ENCODE results near the gene CTPS1. TPM values are rescaled to one million over a fixed set of nuclear protein-coding genes. Genes with fewer than 3 reads are reported as not detected.
A peak's percentile ranks its signal among the peaks of the same experiment; 100 is the strongest.

CTPS1 gene
- total RNA-seq, 1 donor from 2014 or later, result 91.4 TPM

DNA sequence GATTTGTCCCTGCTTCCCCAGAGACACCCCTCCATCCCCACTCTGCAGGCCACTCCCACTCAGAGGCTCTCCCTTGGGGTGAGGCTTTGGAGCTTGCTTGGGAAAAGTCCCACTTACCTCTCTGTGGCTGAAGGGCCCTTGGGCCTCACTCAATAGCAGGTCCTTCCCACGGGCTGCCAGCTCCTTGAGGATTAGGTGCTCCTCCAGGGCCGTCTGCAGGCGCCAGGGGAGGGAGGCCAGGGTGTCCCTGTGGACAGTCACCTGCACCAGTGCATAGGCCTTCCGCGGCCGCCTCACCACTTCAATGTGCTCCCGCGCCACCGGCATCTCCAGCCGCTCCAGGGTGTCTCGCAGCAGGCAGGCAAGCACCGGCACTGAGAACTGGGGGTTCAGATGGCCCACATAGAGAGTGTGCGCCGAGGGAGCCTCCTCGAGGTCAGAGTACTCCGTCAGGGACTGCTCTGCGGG is 40.6 kb downstream of the CTPS1 start:
- Mint-ChIP-seq H3K4me1 (ENCODE audit: low read depth, unreplicated experiment) (peaks cover 5% of the 10 kb centered on the region), H3K27me3 (ENCODE audit: low read depth, unreplicated experiment) (no peaks in the 10 kb centered on the region), H3K4me3 (ENCODE audit: unreplicated experiment) (no peak overlapping the region), H3K36me3 (ENCODE audit: low read depth, unreplicated experiment) (peaks cover 5% of the 10 kb centered on the region), H3K27ac (ENCODE audit: unreplicated experiment) (no peak overlapping the region), H3K9me3 (ENCODE audit: unreplicated experiment) (no peaks in the 10 kb centered on the region)
- no peak for DNase-seq (ENCODE audit: low read depth)
- no peak overlapping the region for H3K4me3 ChIP-seq (ENCODE audit: insufficient read depth, low read depth, low read length)
- no peak overlapping the region for H2AFZ ChIP-seq (ENCODE audit: low read depth, low read length)
- H3K27me3 ChIP-seq (ENCODE audit: insufficient read depth, low read length), result no peaks in the 10 kb centered on the region
- peaks cover 17% of the 10 kb centered on the region for H4K20me1 ChIP-seq (ENCODE audit: insufficient read depth, low read length)
- no peaks in the 10 kb centered on the region for H3K4me1 ChIP-seq (ENCODE audit: insufficient read depth, low read length)
- peaks cover 2% of the 10 kb centered on the region for H3K36me3 ChIP-seq (ENCODE audit: insufficient read depth, low read length)
- H3K9ac ChIP-seq (ENCODE audit: low read length), result no peak overlapping the region
- no peak overlapping the region for H3K27ac ChIP-seq (ENCODE audit: low read depth, low read length)
- H3K9me3 ChIP-seq (ENCODE audit: insufficient read depth, low read depth, low read length), result no peaks in the 10 kb centered on the region
- no peak overlapping the region for H3K4me2 ChIP-seq (ENCODE audit: low read length)
- FAIRE-seq, result no peak
- TF ChIP-seq, protein P1, sequence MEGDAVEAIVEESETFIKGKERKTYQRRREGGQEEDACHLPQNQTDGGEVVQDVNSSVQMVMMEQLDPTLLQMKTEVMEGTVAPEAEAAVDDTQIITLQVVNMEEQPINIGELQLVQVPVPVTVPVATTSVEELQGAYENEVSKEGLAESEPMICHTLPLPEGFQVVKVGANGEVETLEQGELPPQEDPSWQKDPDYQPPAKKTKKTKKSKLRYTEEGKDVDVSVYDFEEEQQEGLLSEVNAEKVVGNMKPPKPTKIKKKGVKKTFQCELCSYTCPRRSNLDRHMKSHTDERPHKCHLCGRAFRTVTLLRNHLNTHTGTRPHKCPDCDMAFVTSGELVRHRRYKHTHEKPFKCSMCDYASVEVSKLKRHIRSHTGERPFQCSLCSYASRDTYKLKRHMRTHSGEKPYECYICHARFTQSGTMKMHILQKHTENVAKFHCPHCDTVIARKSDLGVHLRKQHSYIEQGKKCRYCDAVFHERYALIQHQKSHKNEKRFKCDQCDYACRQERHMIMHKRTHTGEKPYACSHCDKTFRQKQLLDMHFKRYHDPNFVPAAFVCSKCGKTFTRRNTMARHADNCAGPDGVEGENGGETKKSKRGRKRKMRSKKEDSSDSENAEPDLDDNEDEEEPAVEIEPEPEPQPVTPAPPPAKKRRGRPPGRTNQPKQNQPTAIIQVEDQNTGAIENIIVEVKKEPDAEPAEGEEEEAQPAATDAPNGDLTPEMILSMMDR (IDR thresholded peaks at IDR 0.05; ENCODE audit: insufficient read depth, low read depth, low read length), result no peak
- TF ChIP-seq EZH2 (IDR thresholded peaks at IDR 0.05; ENCODE audit: insufficient read depth, low read length), result no peak
- H3K79me2 ChIP-seq (ENCODE audit: insufficient read depth, low read length), result no peaks in the 10 kb centered on the region

DNA sequence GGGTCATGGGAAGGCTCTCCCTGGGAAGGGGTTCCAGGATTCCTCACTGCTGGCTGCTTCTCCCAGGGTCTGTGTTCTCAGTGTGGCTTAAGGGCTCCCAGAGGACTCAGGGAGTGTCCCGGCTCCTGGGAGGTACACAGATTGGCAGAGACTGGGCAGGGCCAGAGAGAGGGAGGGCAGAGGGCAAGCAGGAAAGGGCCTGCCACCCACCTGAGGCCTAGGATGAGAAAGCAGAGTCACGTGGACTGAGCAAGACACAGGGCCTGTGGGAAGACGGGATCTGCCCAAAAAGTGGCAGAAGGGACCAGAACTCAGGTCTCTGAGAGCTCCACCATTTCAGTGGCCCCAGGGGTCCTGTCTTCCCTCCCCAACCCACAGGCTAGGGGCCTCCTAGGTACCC is 41.2 kb downstream of the CTPS1 start:
- H3K27ac Mint-ChIP-seq (ENCODE audit: unreplicated experiment), result no peak overlapping the region
- no peak for FAIRE-seq
- Histone ChIP-seq H3K9me3 (ENCODE audit: insufficient read depth, low read depth, low read length) (no peaks in the 10 kb centered on the region), H3K27ac (ENCODE audit: low read depth, low read length) (no peak overlapping the region), H2AFZ (ENCODE audit: low read depth, low read length) (no peak overlapping the region), H3K36me3 (ENCODE audit: insufficient read depth, low read length) (peaks cover under 1% of the 10 kb centered on the region), H3K79me2 (ENCODE audit: insufficient read depth, low read length) (no peaks in the 10 kb centered on the region), H3K4me3 (ENCODE audit: insufficient read depth, low read depth, low read length) (no peak overlapping the region), H3K27me3 (ENCODE audit: insufficient read depth, low read length) (no peaks in the 10 kb centered on the region), H3K9ac (ENCODE audit: low read length) (no peak overlapping the region), H3K4me2 (ENCODE audit: low read length) (no peak overlapping the region), H4K20me1 (ENCODE audit: insufficient read depth, low read length) (peaks cover 16% of the 10 kb centered on the region), H3K4me1 (ENCODE audit: insufficient read depth, low read length) (no peaks in the 10 kb centered on the region)
- H3K9me3 Mint-ChIP-seq (ENCODE audit: unreplicated experiment), result no peaks in the 10 kb centered on the region
- TF ChIP-seq, protein P1 (IDR thresholded peaks at IDR 0.05; ENCODE audit: insufficient read depth, low read depth, low read length), result no peak
- no peak for TF ChIP-seq EZH2 (IDR thresholded peaks at IDR 0.05; ENCODE audit: insufficient read depth, low read length)
- peaks cover 9% of the 10 kb centered on the region for H3K36me3 Mint-ChIP-seq (ENCODE audit: low read depth, unreplicated experiment)
- H3K4me3 Mint-ChIP-seq (ENCODE audit: unreplicated experiment), result no peak overlapping the region
- DNase-seq (ENCODE audit: low read depth), result no peak
- H3K4me1 Mint-ChIP-seq (ENCODE audit: low read depth, unreplicated experiment), result peaks cover 5% of the 10 kb centered on the region
- no peaks in the 10 kb centered on the region for H3K27me3 Mint-ChIP-seq (ENCODE audit: low read depth, unreplicated experiment)

DNA sequence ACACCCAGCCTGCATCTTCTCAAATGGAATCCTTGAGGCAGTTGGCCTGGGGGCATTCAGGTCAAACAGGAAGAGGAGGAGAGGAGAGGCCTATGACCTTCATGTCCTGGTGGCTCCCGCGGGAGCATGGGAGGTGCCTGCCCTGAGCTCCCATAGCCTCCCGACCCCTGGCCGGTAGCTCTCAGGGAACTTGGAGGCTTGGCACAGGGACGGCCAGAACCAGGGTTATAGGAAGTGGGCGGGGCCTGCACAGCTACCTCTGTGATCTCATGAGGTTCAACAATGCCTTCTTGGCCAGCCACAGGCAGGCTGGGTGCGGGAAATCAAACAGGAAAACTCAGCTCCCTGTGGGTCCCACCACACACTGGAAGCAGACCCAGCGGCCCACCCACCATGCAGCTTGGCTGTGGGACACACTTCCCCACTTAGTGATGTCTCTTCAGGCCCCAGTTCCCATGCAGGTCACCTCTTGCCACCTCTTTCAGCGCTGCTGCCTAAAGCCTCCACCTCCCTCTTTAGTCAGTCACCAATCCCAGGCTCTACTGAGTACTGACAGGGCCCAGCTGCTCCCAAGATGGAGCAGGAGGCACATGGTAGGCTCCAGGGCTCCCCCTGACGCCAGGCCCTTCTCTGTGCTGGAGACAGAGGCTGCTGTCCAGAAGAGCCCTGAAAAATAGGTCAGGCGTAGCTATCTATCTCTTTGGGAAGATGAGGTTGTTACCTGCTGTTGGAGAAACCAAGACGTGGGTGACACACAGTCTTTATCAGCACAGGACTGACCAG is 42.2 kb downstream of the CTPS1 start, which contains the start of gene SLFNL1:
TSS of gene SLFNL1 (minus strand) at position 200 of the 783 bp plus-strand sequence. CDS start 1,065 bp downstream, outside the sequence.
- H2AFZ ChIP-seq (ENCODE audit: low read depth, low read length), result no peak within 1 kb of the TSS

More for the DNA sequence above, 42.2 kb downstream of the CTPS1 start, which contains the start of gene SLFNL1:
- peaks cover 5% of the 10 kb centered on the region for H3K4me1 Mint-ChIP-seq (ENCODE audit: low read depth, unreplicated experiment)
- H3K9ac ChIP-seq (ENCODE audit: low read length), result no peak within 1 kb of the TSS
- no peaks in the 10 kb centered on the region for H3K27me3 ChIP-seq (ENCODE audit: insufficient read depth, low read length)
- no peaks in the 10 kb centered on the region for H3K4me1 ChIP-seq (ENCODE audit: insufficient read depth, low read length)
- peaks cover 11% of the 10 kb centered on the region for H4K20me1 ChIP-seq (ENCODE audit: insufficient read depth, low read length)
- DNase-seq (ENCODE audit: low read depth) (no peak), FAIRE-seq (no peak)
- no peaks in the 10 kb centered on the region for H3K79me2 ChIP-seq (ENCODE audit: insufficient read depth, low read length)
- H3K27ac ChIP-seq (ENCODE audit: low read depth, low read length), result no peak within 1 kb of the TSS
- H3K4me3 Mint-ChIP-seq (ENCODE audit: unreplicated experiment), result no peak within 1 kb of the TSS
- TF ChIP-seq EZH2 (IDR thresholded peaks at IDR 0.05; ENCODE audit: insufficient read depth, low read length), result no peak
- TF ChIP-seq, protein P1 (IDR thresholded peaks at IDR 0.05; ENCODE audit: insufficient read depth, low read depth, low read length), result no peak
- H3K9me3 ChIP-seq (ENCODE audit: insufficient read depth, low read depth, low read length), result no peaks in the 10 kb centered on the region
- H3K36me3 Mint-ChIP-seq (ENCODE audit: low read depth, unreplicated experiment), result peaks cover 10% of the 10 kb centered on the region
- H3K4me3 ChIP-seq (ENCODE audit: insufficient read depth, low read depth, low read length), result no peak within 1 kb of the TSS
- no peaks in the 10 kb centered on the region for H3K9me3 Mint-ChIP-seq (ENCODE audit: unreplicated experiment)
- peak within 1 kb of the TSS; percentile 12 for H3K27ac Mint-ChIP-seq (ENCODE audit: unreplicated experiment)
- H3K36me3 ChIP-seq (ENCODE audit: insufficient read depth, low read length), result no peaks in the 10 kb centered on the region
- H3K4me2 ChIP-seq (ENCODE audit: low read length), result no peak within 1 kb of the TSS
- no peaks in the 10 kb centered on the region for H3K27me3 Mint-ChIP-seq (ENCODE audit: low read depth, unreplicated experiment)
